Mesenchymal stem cell (in vitro differentiated cells and primary cell): ENCODE results near the gene RPS2.

ENCODE experiments used
- DNase-seq: peaks from one replicate; pipeline ENCODE4 v3.0.0-alpha.2; 2013
- H2AFZ ChIP-seq: one replicate; pipeline ENCODE4 v1.6.1; 2013; ENCODE audit warnings: low read depth, mild to moderate bottlenecking, control low read depth, inconsistent platforms, low read length, moderate library complexity
- H2AK5ac ChIP-seq: 2 replicates; pipeline ENCODE4 v1.6.1; 2013; ENCODE audit warnings: low read length, moderate library complexity, mild to moderate bottlenecking, inconsistent platforms; ENCODE audit not compliant: severe bottlenecking
- H2BK120ac ChIP-seq: one replicate; pipeline ENCODE4 v1.6.1; 2013; ENCODE audit warnings: low read depth, mild to moderate bottlenecking, inconsistent platforms, low read length, moderate library complexity
- H2BK12ac ChIP-seq, 2 experiments: one replicate each; pipeline ENCODE4 v1.6.1; 2013; ENCODE audit warnings: inconsistent platforms in 2 of 2, low read length in 2 of 2, mild to moderate bottlenecking in 2 of 2, moderate library complexity in 2 of 2, control low read depth in 1 of 2
- H2BK15ac ChIP-seq: one replicate; pipeline ENCODE4 v1.6.1; 2013; ENCODE audit warnings: mild to moderate bottlenecking, low read depth, inconsistent platforms; ENCODE audit not compliant: poor library complexity, severe bottlenecking
- H2BK5ac ChIP-seq: 2 replicates; pipeline ENCODE4 v1.6.1; 2013; ENCODE audit warnings: low read depth, mild to moderate bottlenecking, low read length, control low read depth, inconsistent platforms; ENCODE audit not compliant: poor library complexity, severe bottlenecking
- H3K14ac ChIP-seq, 2 experiments: one replicate each; pipeline ENCODE4 v1.6.1; 2013; ENCODE audit warnings: inconsistent platforms in 2 of 2, low read length in 2 of 2, control low read depth in 1 of 2, mild to moderate bottlenecking in 1 of 2, moderate library complexity in 1 of 2
- H3K18ac ChIP-seq, 2 experiments: one replicate each; pipeline ENCODE4 v1.6.1; 2013; ENCODE audit warnings: inconsistent platforms in 2 of 2, low read length in 2 of 2, control low read depth in 1 of 2, low read depth in 1 of 2, mild to moderate bottlenecking in 1 of 2
- H3K23ac ChIP-seq, 2 experiments: one replicate each; pipeline ENCODE4 v1.6.1; 2013; ENCODE audit warnings: inconsistent platforms in 2 of 2, low read length in 2 of 2, mild to moderate bottlenecking in 2 of 2, moderate library complexity in 2 of 2, control low read depth in 1 of 2
- H3K27ac ChIP-seq: 2 replicates; pipeline ENCODE4 v1.5.1; 2013; ENCODE audit warnings: mild to moderate bottlenecking, moderate library complexity, low read length, control low read depth, inconsistent platforms; ENCODE audit not compliant: poor library complexity, severe bottlenecking
- H3K27me3 ChIP-seq, 2 experiments: 2 replicates each; pipeline versions ENCODE4 v1.6.1 to v1.7.0; 2013; ENCODE audit warnings: low read length in 2 of 2, mild to moderate bottlenecking in 2 of 2, moderate library complexity in 2 of 2, control low read depth in 1 of 2, inconsistent platforms in 1 of 2; ENCODE audit not compliant: control insufficient read depth in 1 of 2, insufficient read depth in 1 of 2
- H3K36me3 ChIP-seq, 2 experiments: 2 replicates each; pipeline versions ENCODE4 v1.6.1 to v1.7.0; 2013; ENCODE audit warnings: low read length in 2 of 2, control low read depth in 1 of 2, inconsistent platforms in 1 of 2, low read depth in 1 of 2, mild to moderate bottlenecking in 1 of 2; ENCODE audit not compliant: insufficient read depth in 2 of 2, control insufficient read depth in 1 of 2
- H3K4ac ChIP-seq, 2 experiments: one replicate each; pipeline ENCODE4 v1.6.1; 2013; ENCODE audit warnings: inconsistent platforms in 2 of 2, low read length in 2 of 2, mild to moderate bottlenecking in 2 of 2, moderate library complexity in 2 of 2, control low read depth in 1 of 2, low read depth in 1 of 2
- H3K4me1 ChIP-seq: 2 replicates; pipeline ENCODE4 v1.6.1; 2013; ENCODE audit warnings: low read depth, low read length, control low read depth; ENCODE audit not compliant: control insufficient read depth, insufficient read depth
- H3K4me2 ChIP-seq: 2 replicates; pipeline ENCODE4 v1.6.1; 2013; ENCODE audit warnings: low read length, mild to moderate bottlenecking, inconsistent platforms; ENCODE audit not compliant: poor library complexity, severe bottlenecking
- H3K4me3 ChIP-seq, 2 experiments: 2 replicates each; pipeline versions ENCODE4 v1.5.1 to v1.7.0; 2013; ENCODE audit warnings: low read length in 2 of 2, mild to moderate bottlenecking in 2 of 2, control low read depth in 1 of 2, low read depth in 1 of 2; ENCODE audit not compliant: insufficient read depth in 1 of 2
- H3K79me1 ChIP-seq: replicated peaks from 2 replicates; pipeline ENCODE4 v1.6.1; 2013; ENCODE audit warnings: mild to moderate bottlenecking, control low read depth, low read length, inconsistent platforms; ENCODE audit not compliant: poor library complexity, severe bottlenecking
- H3K9ac ChIP-seq: 2 replicates; pipeline ENCODE4 v1.7.0; 2013; ENCODE audit warnings: mild to moderate bottlenecking, low read length, moderate library complexity
- H3K9me3 ChIP-seq: 2 replicates; pipeline ENCODE4 v1.7.0; 2013; ENCODE audit warnings: mild to moderate bottlenecking, low read length; ENCODE audit not compliant: control insufficient read depth
- H4K8ac ChIP-seq: one replicate; pipeline ENCODE4 v1.6.1; 2013; ENCODE audit warnings: inconsistent platforms, mild to moderate bottlenecking, low read length, moderate library complexity
- H4K91ac ChIP-seq: one replicate; pipeline ENCODE4 v1.6.1; 2013; ENCODE audit warnings: mild to moderate bottlenecking, low read length, inconsistent platforms
- WGBS: methylation state at CpG from one replicate; pipeline ENCODE4 v1.1.7; 2013; ENCODE audit warnings: mixed read lengths; 5-methylcytosine and 5-hydroxymethylcytosine counted together

Gene RPS2

DNA sequence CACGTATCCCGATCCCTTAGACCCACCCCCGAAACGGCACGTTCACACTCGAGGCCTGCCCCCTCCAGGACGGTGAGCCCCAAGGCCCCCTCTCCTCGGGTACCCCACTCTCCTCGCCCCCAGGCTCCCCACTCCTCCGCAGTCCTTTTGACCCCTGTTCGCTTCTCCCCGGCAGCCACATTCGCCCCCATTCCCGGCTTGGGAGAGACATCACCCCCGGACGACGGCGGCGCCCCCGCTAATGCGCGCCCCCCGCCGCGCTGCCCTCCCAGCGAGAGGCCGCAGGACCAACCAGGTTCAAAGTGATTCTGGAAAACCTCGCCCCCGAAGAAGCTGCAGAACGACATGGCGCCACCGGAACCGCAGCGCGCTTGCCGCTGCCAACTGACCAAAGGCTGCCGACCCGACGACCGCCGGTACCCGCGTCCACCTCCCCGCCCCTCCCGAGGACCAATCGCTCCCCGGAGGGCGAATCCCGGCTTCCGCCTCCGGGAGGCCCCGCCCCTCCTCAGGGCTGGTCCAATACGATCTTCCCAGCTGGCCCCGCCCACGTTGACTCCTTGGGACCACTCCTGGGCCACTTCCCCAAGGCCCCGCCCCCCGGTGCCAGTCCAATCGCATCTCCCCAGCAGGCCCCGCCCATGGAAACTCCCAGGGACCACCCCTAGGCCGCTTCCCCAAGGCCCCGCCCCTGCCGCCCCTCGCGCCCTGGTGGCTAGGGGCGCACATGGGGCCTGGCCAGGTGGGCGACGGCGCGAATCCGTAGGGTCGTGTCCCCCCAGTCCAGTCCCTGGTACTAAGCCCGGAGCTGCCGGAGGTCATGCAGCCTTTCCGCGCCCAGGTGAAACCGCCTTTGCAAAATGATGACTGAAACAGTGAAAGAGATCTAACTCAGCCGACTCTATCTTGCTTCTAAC is 21.6 kb downstream of the RPS2 start, which contains the start of gene MSRB1:
Gene MSRB1, minus strand, starts transcription at position 390 of the 917 bp plus-strand sequence. Its CDS starts 43 bp downstream, at position 347.
- peak within 1 kb of the TSS; percentile 84 to 88 for H3K18ac ChIP-seq
- peak within 1 kb of the TSS; percentile 88 to 92 for H3K4me3 ChIP-seq
- peak within 1 kb of the TSS in 1 of 2 experiments; percentile 81 for H3K14ac ChIP-seq
- H2BK120ac ChIP-seq = peak within 1 kb of the TSS; percentile 75
- no peaks in the 10 kb centered on the region for H3K9me3 ChIP-seq
- peak within 1 kb of the TSS; percentile 93 for H2AFZ ChIP-seq
- H3K4me2 ChIP-seq = peak within 1 kb of the TSS; percentile 93
- peak within 1 kb of the TSS; percentile 96 for H4K8ac ChIP-seq
- H3K36me3 ChIP-seq = peaks cover 24 to 28% of the 10 kb centered on the region in 2 experiments
- peak within 1 kb of the TSS; percentile 8 for H2AK5ac ChIP-seq
- H3K4me1 ChIP-seq = peaks cover 14% of the 10 kb centered on the region
- peak within 1 kb of the TSS; percentile 95 for H2BK15ac ChIP-seq
- H4K91ac ChIP-seq = peak within 1 kb of the TSS; percentile 48
- H3K9ac ChIP-seq = peak within 1 kb of the TSS; percentile 86
- no peak within 1 kb of the TSS for H2BK5ac ChIP-seq
- no peaks in the 10 kb centered on the region for H3K27me3 ChIP-seq
- under 1% methylated on average over 64 of the region's 77 CpGs for WGBS
- no peak within 1 kb of the TSS for H3K23ac ChIP-seq
- peak within 1 kb of the TSS; percentile 1 for H3K27ac ChIP-seq
- H3K4ac ChIP-seq = peak within 1 kb of the TSS; percentile 38 to 76
- peaks cover 10% of the 10 kb centered on the region for H3K79me1 ChIP-seq
- peak; percentile 99 for DNase-seq
- peak within 1 kb of the TSS; percentile 24 to 38 for H2BK12ac ChIP-seq

DNA sequence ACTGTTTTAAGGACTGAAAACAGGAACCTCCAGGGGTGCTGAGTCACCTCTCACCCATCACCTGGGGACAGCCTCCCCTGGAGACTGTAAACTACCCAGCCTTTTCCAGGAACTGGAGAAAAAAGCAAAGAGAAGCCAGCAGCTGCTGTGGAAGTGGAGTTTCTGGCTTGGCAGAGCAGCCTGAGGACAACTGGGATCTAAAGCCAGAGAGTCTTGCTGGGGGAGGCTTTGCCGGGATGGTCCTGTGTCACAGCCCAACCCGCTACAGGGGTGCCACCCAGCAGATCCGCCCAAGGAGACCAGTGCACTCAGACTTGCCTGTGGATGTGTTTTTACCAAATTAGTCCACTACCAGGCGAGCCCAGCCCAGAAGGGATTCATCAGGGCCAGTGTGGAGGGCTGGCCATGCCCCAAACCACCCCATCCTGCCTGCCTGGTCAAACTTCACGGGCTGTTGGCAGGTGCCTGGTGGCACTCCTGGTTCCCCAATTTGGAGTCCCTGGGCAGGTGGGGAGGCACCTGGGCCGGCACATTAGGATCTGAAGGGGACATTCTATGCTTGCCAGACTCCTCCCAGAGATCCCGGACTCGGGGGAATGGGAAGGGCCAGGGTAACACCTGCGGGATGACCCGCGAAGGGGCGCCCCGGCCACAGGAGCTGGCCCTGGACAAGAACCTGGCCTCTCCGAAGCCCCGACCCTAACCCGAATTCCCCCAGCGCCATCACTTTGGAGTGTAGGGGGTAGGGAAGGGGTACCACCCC is 22.4 kb downstream of the RPS2 start:
- 51% methylated on average over 11 of the region's 17 CpGs for WGBS
- Histone ChIP-seq H3K23ac (no peak overlapping the region), H2AK5ac (peak overlapping the region; percentile 8)

GRCh38 chr16:1941162-1942046 is 23.2 kb downstream of the RPS2 start:
- 92% methylated on average over 28 of the region's 30 CpGs for WGBS

More for the DNA sequence above, 22.4 kb downstream of the RPS2 start:
- no peak for DNase-seq
- Histone ChIP-seq H3K36me3 (peaks cover 31 to 36% of the 10 kb centered on the region in 2 experiments), H3K4me1 (peaks cover 14% of the 10 kb centered on the region), H2BK5ac (no peak overlapping the region), H3K27me3 (no peaks in the 10 kb centered on the region), H3K79me1 (peaks cover 10% of the 10 kb centered on the region), H2BK120ac (no peak overlapping the region), H2AFZ (peak overlapping the region; percentile 79), H2BK12ac (no peak overlapping the region), H3K18ac (peak overlapping the region in 1 of 2 experiments; percentile 88), H4K8ac (peak overlapping the region; percentile 70), H4K91ac (peak overlapping the region; percentile 48), H3K4me3 (peak overlapping the region; percentile 88 to 92), H3K27ac (peak overlapping the region; percentile 1), H3K4ac (no peak overlapping the region), H2BK15ac (peak overlapping the region; percentile 95), H3K9me3 (no peaks in the 10 kb centered on the region), H3K4me2 (peak overlapping the region; percentile 93), H3K14ac (no peak overlapping the region), H3K9ac (peak overlapping the region; percentile 86)

More at GRCh38 chr16:1941162-1942046, 23.2 kb downstream of the RPS2 start:
- peak overlapping the region; percentile 5 for H3K27ac ChIP-seq
- peaks cover 14% of the 10 kb centered on the region for H3K4me1 ChIP-seq
- peaks cover 10% of the 10 kb centered on the region for H3K79me1 ChIP-seq
- no peak overlapping the region for H2BK12ac ChIP-seq
- H2AK5ac ChIP-seq = peak overlapping the region; percentile 29
- no peak for DNase-seq
- no peak overlapping the region for H2BK120ac ChIP-seq
- H3K36me3 ChIP-seq = peaks cover 33 to 42% of the 10 kb centered on the region in 2 experiments
- no peak overlapping the region for H3K4ac ChIP-seq
- H3K14ac ChIP-seq = no peak overlapping the region
- peak overlapping the region; percentile 93 for H3K4me2 ChIP-seq
- peak overlapping the region; percentile 86 for H3K9ac ChIP-seq
- no peak overlapping the region for H3K18ac ChIP-seq
- no peak overlapping the region for H3K23ac ChIP-seq
- H2BK5ac ChIP-seq = no peak overlapping the region
- H4K8ac ChIP-seq = no peak overlapping the region
- no peaks in the 10 kb centered on the region for H3K27me3 ChIP-seq
- H3K4me3 ChIP-seq = peak overlapping the region in 1 of 2 experiments; percentile 92
- no peak overlapping the region for H2BK15ac ChIP-seq
- no peak overlapping the region for H4K91ac ChIP-seq
- no peak overlapping the region for H2AFZ ChIP-seq
- no peaks in the 10 kb centered on the region for H3K9me3 ChIP-seq
